ENCODE results near the gene TOMM40L. TPM values are rescaled to one million over a fixed set of nuclear protein-coding genes. Genes with fewer than 3 reads are reported as not detected.

Gene TOMM40L
- total RNA-seq (10 to 100 TPM in 1 of 2 experiments, 1 to 10 TPM in 1; 9.6 to 11.3 TPM), polyA plus RNA-seq (1 to 10 TPM; 4.9 to 8.1 (median 8.0) TPM), total RNA-seq (9.6 to 28.3 (median 17.4) reads per million in 6 experiments)

GRCh38 chr1:161225534-161226319 is at the start of gene TOMM40L:
Gene TOMM40L (plus strand): TSS chr1:161226060. CDS start chr1:161226490, 430 bp downstream.
- Mint-ChIP-seq H3K27me3 (no peaks in the 10 kb centered on the region), H3K9me3 (no peaks in the 10 kb centered on the region), H3K4me1 (peaks cover 33 to 62% (median 54%) of the 10 kb centered on the region in 4 donors), H3K27ac (peak within 1 kb of the TSS; percentile 87 to 99 (median 96)), H3K4me3 (peak within 1 kb of the TSS; percentile 94 to 100 (median 100)), H3K36me3 (peaks cover 0 to 16% (median 0%) of the 10 kb centered on the region in 3 donors)
- peak; percentile 97 to 98 for ATAC-seq
- POLR2A ChIA-PET, result interaction anchor here (0.6 to 15.0 kb wide), 28 partner anchors 13 to 1199 kb away, joined by 3 to 231 read pairs (median 6); partner anchors contain the start of genes ADAMTS4, ARHGAP30, B4GALT3 and CFAP126
- peak; percentile 68 to 97 (median 88) for DNase-seq

DNA sequence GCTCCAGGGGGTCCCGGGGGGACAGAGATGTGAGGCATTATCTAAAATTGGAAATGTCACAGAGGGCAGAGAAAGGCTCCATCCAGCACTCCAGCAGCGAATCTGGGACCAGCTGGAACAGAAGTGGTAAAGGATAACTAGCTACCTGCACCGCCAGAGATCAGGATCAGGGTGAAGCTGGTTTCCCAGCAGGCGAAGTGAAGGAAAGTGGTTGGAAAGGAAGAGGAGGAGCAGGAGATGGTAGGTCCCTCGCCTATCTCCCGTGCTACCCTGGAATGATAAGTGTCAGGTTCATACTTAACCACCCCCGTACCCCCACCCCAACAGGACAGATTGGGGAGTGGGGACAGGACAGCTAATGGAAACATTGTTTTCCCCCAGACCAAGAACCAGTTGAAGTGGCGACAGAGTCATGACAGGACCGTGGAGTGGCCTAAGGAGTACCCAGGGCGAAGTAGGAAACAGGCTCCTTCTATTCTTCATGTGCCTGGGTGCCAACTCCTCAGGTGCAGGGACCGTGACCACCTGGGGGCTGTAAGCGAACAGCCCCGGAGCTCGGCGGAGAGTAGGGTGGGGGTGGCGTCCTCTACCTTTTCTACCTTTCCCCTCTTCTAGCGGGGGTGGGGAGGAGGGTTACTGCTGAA is 49.3 kb upstream of the TOMM40L start:
- H3K27me3 Mint-ChIP-seq, result no peaks in the 10 kb centered on the region
- DNase-seq (no peak), ATAC-seq (no peak)
- H3K4me3 Mint-ChIP-seq, result peak overlapping the region; percentile 93 to 100 (median 99)
- peaks cover 0 to 49% (median 10%) of the 10 kb centered on the region in 3 donors for H3K36me3 Mint-ChIP-seq
- peak overlapping the region; percentile 97 to 100 (median 98) for H3K27ac Mint-ChIP-seq
- peaks cover 36 to 86% (median 72%) of the 10 kb centered on the region in 4 donors for H3K4me1 Mint-ChIP-seq
- POLR2A ChIA-PET, result interaction anchor here (0.6 to 8.7 kb wide), 20 partner anchors 10 to 572 kb away, joined by 3 to 154 read pairs (median 4); partner anchors contain the start of genes DEDD, NDUFS2, PPOX and TOMM40L
- H3K9me3 Mint-ChIP-seq, result no peaks in the 10 kb centered on the region

DNA sequence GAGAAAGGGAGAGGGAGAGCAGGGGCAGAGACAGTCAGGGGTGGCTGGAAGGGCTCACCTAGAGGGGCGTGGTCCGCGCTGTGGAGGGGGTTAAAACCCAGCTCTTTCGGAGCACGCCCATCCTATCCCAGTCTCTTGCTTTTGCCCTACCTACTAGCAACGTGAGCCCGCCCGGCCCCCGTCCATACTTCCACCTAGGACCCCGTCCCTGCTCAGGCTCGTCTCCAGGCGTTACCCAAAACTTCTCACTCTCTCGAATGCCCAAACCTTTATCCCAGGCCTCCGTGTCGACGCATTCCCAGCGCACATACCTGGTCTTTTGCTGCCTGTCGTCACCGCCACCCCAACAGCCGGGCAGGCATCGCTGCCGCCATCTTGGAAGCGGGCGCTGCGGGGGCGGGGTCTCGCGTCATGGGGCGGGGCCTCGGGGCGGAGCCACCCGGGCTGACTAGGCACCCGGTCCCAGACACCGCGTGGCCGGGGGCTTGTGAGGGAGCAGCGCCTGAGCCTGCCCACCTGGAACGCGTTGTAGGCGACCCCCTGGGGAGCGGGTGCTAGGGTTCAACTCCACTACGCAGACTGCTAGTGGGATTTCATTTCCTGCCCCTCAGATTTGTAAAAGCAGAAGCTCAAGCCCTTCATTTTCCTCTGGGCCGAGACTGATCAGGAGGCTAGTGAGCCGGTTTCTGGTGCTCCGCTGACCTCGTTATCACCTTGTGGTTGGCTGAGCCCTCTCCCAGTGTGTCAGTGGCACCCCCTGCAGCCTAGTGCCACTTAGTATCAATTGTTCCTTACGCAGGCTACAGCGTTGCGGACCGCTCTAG is 48.5 kb upstream of the TOMM40L start, which contains the start of gene B4GALT3:
TSS of gene B4GALT3 (minus strand) at position 396 of the 824 bp plus-strand sequence. CDS start 1,447 bp downstream, outside the sequence.
- peak; percentile 85 to 98 (median 93) for DNase-seq
- POLR2A ChIA-PET, result interaction anchor here (0.5 to 8.7 kb wide), 24 partner anchors 9 to 573 kb away, joined by 3 to 154 read pairs (median 4); partner anchors contain the start of genes DEDD, NDUFS2, PPOX and TOMM40L
- Mint-ChIP-seq H3K27ac (peak within 1 kb of the TSS; percentile 97 to 100 (median 98)), H3K27me3 (no peaks in the 10 kb centered on the region), H3K36me3 (peaks cover 0 to 41% (median 10%) of the 10 kb centered on the region in 3 donors), H3K4me3 (peak within 1 kb of the TSS; percentile 93 to 100 (median 99)), H3K9me3 (no peaks in the 10 kb centered on the region), H3K4me1 (peaks cover 40 to 89% (median 78%) of the 10 kb centered on the region in 4 donors)
- peak; percentile 87 to 92 for ATAC-seq

- Mint-ChIP-seq H3K27ac (peak overlapping the region; percentile 97 to 100 (median 98)), H3K9me3 (no peaks in the 10 kb centered on the region), H3K4me1 (peaks cover 39 to 89% (median 80%) of the 10 kb centered on the region in 4 donors), H3K4me3 (peak overlapping the region; percentile 93 to 100 (median 99)), H3K27me3 (no peaks in the 10 kb centered on the region), H3K36me3 (peaks cover 0 to 36% (median 6%) of the 10 kb centered on the region in 3 donors)
- DNase-seq, result no peak
- POLR2A ChIA-PET, result interaction anchor here (0.6 to 8.7 kb wide), 12 partner anchors 8 to 223 kb away, joined by 4 to 154 read pairs (median 8); partner anchors contain the start of genes NDUFS2, PPOX, TOMM40L and UFC1
- ATAC-seq, result no peak
These were observed 48.0 kb upstream of the TOMM40L start for GRCh38 chr1:161177936-161178244.

DNA sequence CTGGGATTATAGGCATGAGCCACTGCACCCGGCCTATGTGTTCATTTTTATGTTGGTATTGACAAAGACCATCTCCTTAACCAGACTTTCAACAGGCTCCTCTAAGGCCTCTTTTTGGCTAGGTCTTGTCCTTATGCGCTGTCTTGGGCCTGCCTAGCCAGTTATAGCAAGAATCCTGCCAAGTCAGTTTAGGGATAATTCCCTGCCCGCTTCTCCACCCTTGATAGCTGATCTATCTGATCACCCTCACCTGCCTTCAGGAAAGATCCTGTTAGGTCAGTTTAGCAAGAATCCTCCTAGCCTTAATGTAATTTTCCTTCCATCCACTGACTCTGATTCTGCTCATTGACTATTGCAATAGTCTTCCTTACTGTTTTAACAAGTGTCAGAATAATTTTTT is 46.2 kb upstream of the TOMM40L start:
- no peak for DNase-seq
- ATAC-seq, result no peak
- peaks cover 43 to 92% (median 86%) of the 10 kb centered on the region in 4 donors for H3K4me1 Mint-ChIP-seq
- H3K9me3 Mint-ChIP-seq, result no peaks in the 10 kb centered on the region
- peak overlapping the region in 4 of 10 donors; percentile 19 to 42 (median 28) for H3K4me3 Mint-ChIP-seq
- H3K36me3 Mint-ChIP-seq, result peaks cover 0 to 17% (median 4%) of the 10 kb centered on the region in 3 donors
- H3K27ac Mint-ChIP-seq, result peak overlapping the region in 8 of 10 donors; percentile 17 to 100 (median 87)
- no peaks in the 10 kb centered on the region for H3K27me3 Mint-ChIP-seq
- POLR2A ChIA-PET, result interaction anchor here (0.6 to 8.7 kb wide), 10 partner anchors 8 to 835 kb away, joined by 3 to 154 read pairs (median 4); partner anchors contain the start of genes ADAMTS4, FCER1G, NDUFS2 and PPOX

DNA sequence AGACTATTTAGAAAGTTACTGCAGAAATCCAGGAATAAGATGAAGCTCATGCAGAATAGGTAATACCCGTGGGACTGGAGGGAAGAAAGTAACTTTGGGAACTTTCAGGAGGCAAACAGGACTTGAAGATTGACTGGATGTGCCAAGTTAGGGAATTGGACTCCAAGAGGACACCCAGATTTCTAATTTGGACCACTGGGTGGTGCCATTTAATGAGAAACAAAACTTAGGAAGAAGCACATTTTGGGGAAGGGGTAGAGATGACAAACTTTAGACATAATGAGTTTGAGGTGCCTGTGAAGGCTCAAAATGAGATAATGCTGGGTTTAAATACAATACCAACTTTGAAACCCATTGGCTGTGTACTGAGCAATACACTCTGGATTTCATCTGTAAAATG is 45.2 kb upstream of the TOMM40L start:
- POLR2A ChIA-PET, result interaction anchor here (0.7 to 8.7 kb wide), 11 partner anchors 9 to 45 kb away, joined by 3 to 154 read pairs (median 15); partner anchors contain the start of genes ADAMTS4, APOA2, NDUFS2 and PPOX
- no peaks in the 10 kb centered on the region for H3K27me3 Mint-ChIP-seq

GRCh38 chr1:161182214-161182613 is 43.6 kb upstream of the TOMM40L start:
- peak; percentile 38 to 49 for ATAC-seq

More for the DNA sequence above, 45.2 kb upstream of the TOMM40L start:
- H3K36me3 Mint-ChIP-seq, result peaks cover 0 to 9% (median 0%) of the 10 kb centered on the region in 3 donors
- no peak for ATAC-seq
- peaks cover 42 to 91% (median 84%) of the 10 kb centered on the region in 4 donors for H3K4me1 Mint-ChIP-seq
- H3K4me3 Mint-ChIP-seq, result peak overlapping the region in 9 of 10 donors; percentile 15 to 75 (median 42)
- no peaks in the 10 kb centered on the region for H3K9me3 Mint-ChIP-seq
- peak overlapping the region in 9 of 10 donors; percentile 61 to 100 (median 88) for H3K27ac Mint-ChIP-seq
- peak in 1 of 10 donors; percentile 57 for DNase-seq

DNA sequence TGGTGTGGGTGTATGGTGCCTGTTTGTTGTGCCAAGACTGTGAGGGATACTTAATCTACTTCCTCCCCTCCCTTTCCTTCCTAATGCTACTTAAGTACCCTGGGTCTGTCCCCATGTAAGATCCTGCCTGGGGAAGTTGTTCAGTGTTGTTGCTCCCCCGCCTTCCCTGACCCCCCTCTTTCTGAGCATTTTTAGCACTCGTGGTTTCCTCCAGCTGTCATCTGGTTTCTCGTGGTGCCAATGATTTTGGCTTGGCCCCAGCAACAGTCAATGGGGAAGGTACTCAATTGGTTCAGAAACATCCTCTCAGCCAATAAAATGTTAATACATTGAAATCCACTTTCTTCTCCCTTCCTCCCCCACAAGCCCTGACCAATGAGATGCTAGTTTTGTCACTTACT is 40.6 kb upstream of the TOMM40L start:
- H3K27ac Mint-ChIP-seq, result peak overlapping the region; percentile 89 to 100 (median 94)
- POLR2A ChIA-PET, result interaction anchor here (0.6 to 3.9 kb wide), 10 partner anchors 9 to 133 kb away, joined by 3 to 27 read pairs (median 5); partner anchors contain the start of genes ARHGAP30, B4GALT3, NDUFS2 and PPOX

More at GRCh38 chr1:161182214-161182613, 43.6 kb upstream of the TOMM40L start:
- peaks cover 43 to 91% (median 84%) of the 10 kb centered on the region in 4 donors for H3K4me1 Mint-ChIP-seq
- peak overlapping the region; percentile 90 to 100 (median 94) for H3K27ac Mint-ChIP-seq
- POLR2A ChIA-PET, result interaction anchor here (0.7 to 8.7 kb wide), 22 partner anchors 8 to 535 kb away, joined by 3 to 154 read pairs (median 6); partner anchors contain the start of genes ADAMTS4, APOA2, ARHGAP30 and NDUFS2
- peak overlapping the region; percentile 50 to 97 (median 77) for H3K4me3 Mint-ChIP-seq
- peaks cover 0 to 3% (median 0%) of the 10 kb centered on the region in 3 donors for H3K36me3 Mint-ChIP-seq
- peak in 5 of 10 donors; percentile 26 to 80 (median 62) for DNase-seq
- no peaks in the 10 kb centered on the region for H3K27me3 Mint-ChIP-seq
- no peaks in the 10 kb centered on the region for H3K9me3 Mint-ChIP-seq

GRCh38 chr1:161185732-161186311 is 40.0 kb upstream of the TOMM40L start:
- H3K9me3 Mint-ChIP-seq, result no peaks in the 10 kb centered on the region
- DNase-seq (no peak), ATAC-seq (peak; percentile 3 to 4)
- peaks cover 40 to 83% (median 79%) of the 10 kb centered on the region in 4 donors for H3K4me1 Mint-ChIP-seq
- H3K27ac Mint-ChIP-seq, result peak overlapping the region; percentile 89 to 100 (median 94)
- H3K4me3 Mint-ChIP-seq, result peak overlapping the region; percentile 74 to 91 (median 88)
- POLR2A ChIA-PET, result interaction anchor here (0.6 to 3.9 kb wide), 16 partner anchors 8 to 136 kb away, joined by 3 to 27 read pairs (median 3); partner anchors contain the start of genes APOA2, ARHGAP30, B4GALT3 and NDUFS2
- no peaks in the 10 kb centered on the region for H3K27me3 Mint-ChIP-seq
- no peaks in the 10 kb centered on the region for H3K36me3 Mint-ChIP-seq

More for the DNA sequence above, 40.6 kb upstream of the TOMM40L start:
- Mint-ChIP-seq H3K36me3 (no peaks in the 10 kb centered on the region), H3K4me1 (peaks cover 44 to 88% (median 82%) of the 10 kb centered on the region in 4 donors), H3K27me3 (no peaks in the 10 kb centered on the region), H3K4me3 (peak overlapping the region; percentile 74 to 91 (median 88)), H3K9me3 (no peaks in the 10 kb centered on the region)
- DNase-seq, result peak; percentile 50 to 92 (median 83)
- ATAC-seq, result peak; percentile 72 to 89

- Mint-ChIP-seq H3K27ac (peak overlapping the region; percentile 89 to 100 (median 94)), H3K9me3 (no peaks in the 10 kb centered on the region), H3K27me3 (no peaks in the 10 kb centered on the region), H3K36me3 (no peaks in the 10 kb centered on the region), H3K4me1 (peaks cover 36 to 77% (median 73%) of the 10 kb centered on the region in 4 donors), H3K4me3 (peak overlapping the region in 9 of 10 donors; percentile 2 to 79 (median 60))
- POLR2A ChIA-PET, result interaction anchor here (0.7 to 3.9 kb wide), 7 partner anchors 11 to 38 kb away, joined by 3 to 26 read pairs (median 5); partner anchors contain the start of genes B4GALT3, NDUFS2, PPOX and TOMM40L
- ATAC-seq, result no peak
- DNase-seq, result no peak
These were observed 38.5 kb upstream of the TOMM40L start for GRCh38 chr1:161187311-161187710.

Measured in naive thymus-derived CD8-positive, alpha-beta T cell (primary cell).